ENCODE results near the gene PRDX2. TPM values are rescaled to one million over a fixed set of nuclear protein-coding genes. Genes with fewer than 3 reads are reported as not detected.

PRDX2 gene
- total RNA-seq, 1 donor from 2014 or later, result 259 TPM

DNA sequence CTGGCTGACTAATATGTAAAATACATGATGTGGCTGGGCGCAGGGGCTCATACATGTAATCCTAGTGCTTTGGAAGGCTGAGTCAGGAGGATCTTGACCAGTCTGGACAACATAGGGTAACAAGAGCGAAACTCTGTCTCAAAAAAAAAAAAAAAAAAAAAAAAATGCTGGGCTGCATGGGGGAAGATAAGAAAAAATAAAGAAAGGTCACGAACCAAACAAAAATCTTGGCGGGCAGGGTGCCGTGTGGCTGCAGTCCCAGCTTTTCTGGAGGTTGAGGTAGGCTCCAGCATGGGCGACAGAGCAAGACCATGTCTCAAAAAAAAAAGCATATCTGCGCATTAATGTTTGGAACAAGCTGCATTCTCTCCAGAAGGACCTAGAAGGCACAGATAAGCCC is 13.5 kb upstream of the PRDX2 start:
- Histone ChIP-seq H3K4me1 (no peaks in the 10 kb centered on the region), H3K27me3 (no peaks in the 10 kb centered on the region), H3K9me3 (no peaks in the 10 kb centered on the region), H3K4me3 (no peak overlapping the region), H3K36me3 (peaks cover 0 to 7% of the 10 kb centered on the region in 2 donors), H3K27ac (no peak overlapping the region)
- TF ChIP-seq, protein P1, sequence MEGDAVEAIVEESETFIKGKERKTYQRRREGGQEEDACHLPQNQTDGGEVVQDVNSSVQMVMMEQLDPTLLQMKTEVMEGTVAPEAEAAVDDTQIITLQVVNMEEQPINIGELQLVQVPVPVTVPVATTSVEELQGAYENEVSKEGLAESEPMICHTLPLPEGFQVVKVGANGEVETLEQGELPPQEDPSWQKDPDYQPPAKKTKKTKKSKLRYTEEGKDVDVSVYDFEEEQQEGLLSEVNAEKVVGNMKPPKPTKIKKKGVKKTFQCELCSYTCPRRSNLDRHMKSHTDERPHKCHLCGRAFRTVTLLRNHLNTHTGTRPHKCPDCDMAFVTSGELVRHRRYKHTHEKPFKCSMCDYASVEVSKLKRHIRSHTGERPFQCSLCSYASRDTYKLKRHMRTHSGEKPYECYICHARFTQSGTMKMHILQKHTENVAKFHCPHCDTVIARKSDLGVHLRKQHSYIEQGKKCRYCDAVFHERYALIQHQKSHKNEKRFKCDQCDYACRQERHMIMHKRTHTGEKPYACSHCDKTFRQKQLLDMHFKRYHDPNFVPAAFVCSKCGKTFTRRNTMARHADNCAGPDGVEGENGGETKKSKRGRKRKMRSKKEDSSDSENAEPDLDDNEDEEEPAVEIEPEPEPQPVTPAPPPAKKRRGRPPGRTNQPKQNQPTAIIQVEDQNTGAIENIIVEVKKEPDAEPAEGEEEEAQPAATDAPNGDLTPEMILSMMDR (IDR thresholded peaks at IDR 0.05), result no peak
- intact Hi-C loops (cut with DNase I), result no loop called here
- DNase-seq (ENCODE audit: low spot score in 2 of 2), result no peak

DNA sequence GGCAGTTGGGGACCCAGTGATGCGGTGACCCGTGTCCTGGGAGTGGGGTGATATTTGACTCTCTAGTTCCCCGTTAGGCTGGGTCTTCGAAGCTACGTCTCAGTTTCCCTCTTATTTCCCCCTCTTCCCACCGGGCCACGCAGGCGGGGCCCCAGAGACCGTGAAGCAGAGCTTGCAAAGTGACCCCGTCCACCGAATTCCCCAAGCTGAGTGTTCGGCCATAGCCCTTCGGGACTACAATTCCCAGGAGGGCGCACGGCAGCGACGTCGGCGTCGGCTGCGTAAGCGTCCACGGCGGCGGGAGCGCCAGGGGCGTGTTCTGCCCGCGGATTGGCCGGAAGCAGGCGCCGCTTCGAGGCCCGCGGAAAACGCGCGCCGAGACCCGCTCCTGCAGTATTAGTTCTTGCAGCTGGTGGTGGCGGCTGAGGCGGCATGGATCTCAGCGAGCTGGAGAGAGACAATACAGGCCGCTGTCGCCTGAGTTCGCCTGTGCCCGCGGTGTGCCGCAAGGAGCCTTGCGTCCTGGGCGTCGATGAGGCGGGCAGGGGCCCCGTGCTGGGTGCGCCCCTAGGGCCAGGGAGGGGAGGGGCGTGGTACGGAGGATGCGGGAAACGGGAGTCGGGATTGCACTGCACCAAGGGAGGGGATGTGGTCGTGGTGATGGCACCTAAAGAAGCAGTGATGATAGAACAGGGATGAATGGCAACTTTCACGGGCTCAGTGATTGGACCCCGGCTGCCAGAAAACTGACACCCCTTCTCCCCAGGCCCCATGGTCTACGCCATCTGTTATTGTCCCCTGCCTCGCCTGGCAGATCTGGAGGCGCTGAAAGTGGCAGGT is 4.9 kb upstream of the PRDX2 start, which contains the start of gene RNASEH2A:
Gene RNASEH2A, plus strand, starts transcription at position 343 of the 840 bp plus-strand sequence. Its CDS starts 90 bp downstream, at position 433.
- Histone ChIP-seq H3K4me1 (peaks cover 3 to 8% of the 10 kb centered on the region in 2 donors), H3K9me3 (no peaks in the 10 kb centered on the region), H3K27ac (peak within 1 kb of the TSS; percentile 6 to 31), H3K36me3 (peaks cover 0 to 3% of the 10 kb centered on the region in 2 donors), H3K27me3 (no peaks in the 10 kb centered on the region), H3K4me3 (peak within 1 kb of the TSS; percentile 61 to 71)
- peak in 1 of 2 donors; percentile 94 for DNase-seq (ENCODE audit: low spot score in 2 of 2)
- TF ChIP-seq, protein P1 (IDR thresholded peaks at IDR 0.05), result peak in 1 of 3 experiments; percentile 6
- intact Hi-C loops (cut with DNase I), result loop anchor here (2.0 to 5.0 kb wide), 2 partner anchors 34 to 40 kb away; no protein-coding TSS in a partner anchor

DNA sequence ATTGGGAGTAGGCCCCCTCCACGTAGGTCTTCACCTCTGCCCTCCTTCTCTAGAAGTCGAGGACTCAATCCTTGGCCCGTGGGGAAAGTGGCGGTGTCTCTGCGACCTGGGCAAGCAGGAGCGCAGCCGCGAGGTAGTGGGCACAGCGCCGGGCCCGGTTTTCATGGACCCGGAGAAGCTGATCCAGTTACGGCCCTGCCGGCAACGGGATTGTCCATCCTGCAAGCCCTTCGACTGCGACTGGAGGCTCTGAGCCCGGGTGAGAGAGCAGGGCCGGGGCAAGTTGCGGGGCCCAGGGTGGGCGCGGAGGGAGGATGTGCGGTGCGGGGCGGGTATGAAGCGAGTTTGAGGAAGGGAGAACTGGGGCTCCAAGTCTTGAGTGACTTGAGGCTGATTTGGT is 2.5 kb upstream of the PRDX2 start:
- no peak overlapping the region for H3K4me3 ChIP-seq
- intact Hi-C loops (cut with DNase I), result no loop called here
- TF ChIP-seq, protein P1 (IDR thresholded peaks at IDR 0.05), result no peak
- no peaks in the 10 kb centered on the region for H3K9me3 ChIP-seq
- DNase-seq (ENCODE audit: low spot score in 2 of 2), result no peak
- H3K4me1 ChIP-seq, result peaks cover 8 to 13% of the 10 kb centered on the region in 2 donors
- peaks cover 0 to 10% of the 10 kb centered on the region in 2 donors for H3K36me3 ChIP-seq
- H3K27me3 ChIP-seq, result no peaks in the 10 kb centered on the region
- no peak overlapping the region for H3K27ac ChIP-seq

DNA sequence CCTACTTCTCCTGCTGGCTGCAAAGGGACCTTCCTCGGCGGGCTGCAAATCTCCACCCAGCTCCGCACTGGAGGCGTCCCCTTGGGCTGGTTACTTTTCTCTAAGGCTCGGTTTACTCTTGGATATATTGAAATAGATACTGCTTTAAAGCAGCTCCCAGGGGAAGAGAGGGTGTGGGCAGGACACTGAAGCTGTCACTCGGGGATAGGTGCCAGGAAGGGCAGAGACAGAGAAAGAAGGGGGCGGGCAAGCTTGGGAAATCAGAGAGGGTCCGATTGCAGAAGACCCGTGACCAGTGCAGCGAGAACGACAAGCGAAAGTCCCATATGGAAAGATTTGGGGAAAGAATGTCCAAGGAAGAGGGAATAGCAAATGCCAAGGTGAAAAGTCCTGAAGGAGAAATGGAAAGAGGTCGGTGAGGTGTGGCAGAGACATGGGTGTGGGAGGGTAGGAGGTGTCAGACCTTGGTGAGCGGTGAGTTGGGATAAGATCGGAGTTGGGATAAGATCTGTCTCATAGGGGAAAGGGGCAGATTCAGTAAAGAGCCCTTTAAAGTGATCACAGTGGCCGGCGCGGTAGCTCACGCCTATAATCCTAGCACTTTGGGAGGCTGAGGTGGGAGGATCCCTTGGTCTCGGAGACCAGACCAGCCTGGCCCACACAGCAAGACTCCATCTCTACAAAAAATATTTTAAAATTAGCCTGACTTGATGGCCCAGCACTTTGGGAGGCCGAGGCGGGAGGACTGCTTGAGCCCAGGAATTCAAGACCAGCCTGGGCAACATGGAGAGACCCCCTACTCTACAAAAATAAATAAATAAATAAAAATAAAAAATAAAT is 887 bp upstream of the PRDX2 start:
- H3K4me1 ChIP-seq, result peaks cover 8 to 13% of the 10 kb centered on the region in 2 donors
- H3K9me3 ChIP-seq, result no peaks in the 10 kb centered on the region
- TF ChIP-seq, protein P1 (IDR thresholded peaks at IDR 0.05), result no peak
- H3K27ac ChIP-seq, result no peak overlapping the region
- H3K27me3 ChIP-seq, result no peaks in the 10 kb centered on the region
- intact Hi-C loops (cut with DNase I), result no loop called here
- peaks cover 0 to 10% of the 10 kb centered on the region in 2 donors for H3K36me3 ChIP-seq
- peak overlapping the region; percentile 72 to 81 for H3K4me3 ChIP-seq
- no peak for DNase-seq (ENCODE audit: low spot score in 2 of 2)

DNA sequence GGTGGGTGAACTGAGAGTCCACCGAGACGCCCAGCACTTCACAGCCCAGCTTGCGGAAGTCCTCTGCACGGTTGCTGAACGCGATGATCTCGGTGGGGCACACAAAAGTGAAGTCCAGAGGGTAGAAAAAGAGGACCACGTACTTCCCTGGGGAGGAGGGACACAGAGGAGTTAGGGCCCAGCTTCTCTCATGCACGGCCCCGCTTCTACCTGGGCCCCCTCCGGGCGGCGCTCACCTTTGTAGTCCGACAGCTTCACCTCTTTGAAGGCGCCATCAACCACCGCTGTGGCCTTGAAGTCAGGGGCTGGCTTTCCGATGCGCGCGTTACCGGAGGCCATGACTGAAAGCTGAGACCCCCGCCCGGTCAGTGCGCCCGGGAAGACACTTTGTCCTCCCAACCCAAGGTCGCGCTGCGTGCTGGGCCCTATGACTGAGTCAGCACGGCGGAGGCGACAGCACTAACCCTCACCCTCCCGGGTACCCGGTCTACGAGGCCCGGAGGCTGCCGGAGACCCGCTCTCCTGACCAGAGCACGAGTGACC is 606 bp downstream of the PRDX2 start:
- H3K27me3 ChIP-seq, result no peaks in the 10 kb centered on the region
- H3K36me3 ChIP-seq, result peaks cover 0 to 10% of the 10 kb centered on the region in 2 donors
- H3K27ac ChIP-seq, result peak overlapping the region; percentile 54 to 68
- TF ChIP-seq, protein P1 (IDR thresholded peaks at IDR 0.05), result no peak
- H3K4me1 ChIP-seq, result peaks cover 8 to 10% of the 10 kb centered on the region in 2 donors
- intact Hi-C loops (cut with DNase I), result no loop called here
- H3K9me3 ChIP-seq, result no peaks in the 10 kb centered on the region
- H3K4me3 ChIP-seq, result peak overlapping the region; percentile 72 to 81
- DNase-seq (ENCODE audit: low spot score in 2 of 2), result no peak

All from ascending aorta (tissue), 2 donors.